ENCODE results near the gene ADAMTS18. TPM values are rescaled to one million over a fixed set of nuclear protein-coding genes. Genes with fewer than 3 reads are reported as not detected.

ADAMTS18 gene
- total RNA-seq, 5 donors from 2014 or later (not counting 1 experiment from before 2014, with no cell fraction given), result not detected

DNA sequence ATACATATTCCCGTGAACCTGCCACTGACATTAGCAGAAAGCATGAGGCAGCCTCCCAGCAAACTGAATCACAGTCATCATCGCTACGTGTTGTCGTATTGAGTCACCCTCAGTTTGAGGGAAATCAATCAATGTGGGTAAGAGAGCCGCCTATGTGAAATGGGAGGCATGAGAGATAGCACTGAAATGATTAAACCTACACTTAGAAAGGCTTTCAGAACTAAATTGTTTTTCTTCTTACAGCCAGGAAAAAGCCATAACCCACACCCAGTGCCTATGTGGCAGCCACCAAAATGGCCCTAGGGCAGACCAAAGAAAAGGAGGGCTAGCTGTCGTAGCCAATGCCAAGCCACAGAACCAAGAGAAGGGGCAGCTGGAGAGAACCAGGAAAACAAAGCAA, 90.5 kb downstream of the ADAMTS18 start:
- ATAC-seq (replicated peaks in 1 of 4) (no peak), DNase-seq (no peak)
- no CpG with 5 or more reads among the region's 6 CpGs for WGBS (ENCODE audit: insufficient coverage)
- H3K27ac ChIP-seq (ENCODE audit: low read length), result no peak overlapping the region
- H3K9me3 Mint-ChIP-seq, result no peaks in the 10 kb centered on the region
- H3K4me1 Mint-ChIP-seq, result no peaks in the 10 kb centered on the region
- H3K27me3 ChIP-seq (replicated peaks in 1 of 2; ENCODE audit: control insufficient read depth in 2 of 2, extremely low read depth in 1 of 2, insufficient read depth in 2 of 2, low read length in 1 of 2), result no peaks in the 10 kb centered on the region
- no peaks in the 10 kb centered on the region for H3K4me1 ChIP-seq (ENCODE audit: control insufficient read depth in 1 of 2, extremely low read depth in 1 of 2, insufficient read depth in 2 of 2, low read length in 2 of 2)
- peaks cover 6 to 8% of the 10 kb centered on the region in 2 donors for H3K27me3 Mint-ChIP-seq
- H3K36me3 ChIP-seq (ENCODE audit: control insufficient read depth in 2 of 2, extremely low read depth in 1 of 2, insufficient read depth in 1 of 2, low read length in 1 of 2), result no peaks in the 10 kb centered on the region
- no peak overlapping the region for H3K27ac Mint-ChIP-seq
- CTCF ChIA-PET, result interaction anchor here in 1 of 2 donors (0.6 kb wide), 1 partner anchor 282 kb away, joined by 3 read pairs; no protein-coding TSS in a partner anchor
- H3K4me3 ChIP-seq (ENCODE audit: control insufficient read depth in 1 of 2, extremely low read depth in 1 of 2, low read length in 1 of 2), result no peak overlapping the region
- POLR2A ChIA-PET, result no interaction called here
- no peak overlapping the region for H3K4me3 Mint-ChIP-seq
- no peaks in the 10 kb centered on the region for H3K36me3 Mint-ChIP-seq
- no peaks in the 10 kb centered on the region for H3K9me3 ChIP-seq

DNA sequence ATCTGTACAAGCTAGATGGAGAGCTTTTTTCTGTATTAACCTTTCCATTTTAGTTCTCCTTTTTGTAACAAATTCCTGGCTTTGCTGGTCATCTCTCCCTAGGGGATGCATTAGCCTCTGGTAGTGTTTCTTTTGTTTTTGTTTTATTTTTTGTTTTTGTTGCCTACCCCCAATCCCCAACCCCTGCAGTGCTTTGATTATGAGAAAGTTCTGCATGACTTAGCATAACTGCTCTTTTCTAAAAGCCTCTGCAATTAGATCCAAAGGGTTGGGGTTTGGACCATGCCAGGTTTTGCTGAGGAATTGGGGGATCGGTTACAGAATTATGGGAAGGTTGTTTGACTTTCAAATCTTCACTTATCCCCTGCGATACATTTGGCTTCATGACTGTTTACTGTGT, 98.2 kb downstream of the ADAMTS18 start:
- Histone ChIP-seq H3K4me3 (ENCODE audit: control insufficient read depth in 1 of 2, extremely low read depth in 1 of 2, low read length in 1 of 2) (no peak overlapping the region), H3K27me3 (replicated peaks in 1 of 2; ENCODE audit: control insufficient read depth in 2 of 2, extremely low read depth in 1 of 2, insufficient read depth in 2 of 2, low read length in 1 of 2) (peaks cover 0 to 3% of the 10 kb centered on the region in 2 experiments), H3K4me1 (ENCODE audit: control insufficient read depth in 1 of 2, extremely low read depth in 1 of 2, insufficient read depth in 2 of 2, low read length in 2 of 2) (no peaks in the 10 kb centered on the region), H3K27ac (ENCODE audit: low read length) (no peak overlapping the region), H3K9me3 (no peaks in the 10 kb centered on the region), H3K36me3 (ENCODE audit: control insufficient read depth in 2 of 2, extremely low read depth in 1 of 2, insufficient read depth in 1 of 2, low read length in 1 of 2) (no peaks in the 10 kb centered on the region)
- ATAC-seq (replicated peaks in 1 of 4) (no peak), DNase-seq (no peak)
- CTCF ChIA-PET, result no interaction called here
- Mint-ChIP-seq H3K4me3 (no peak overlapping the region), H3K4me1 (no peaks in the 10 kb centered on the region), H3K36me3 (no peaks in the 10 kb centered on the region), H3K27me3 (peaks cover 0 to 2% of the 10 kb centered on the region in 2 donors), H3K27ac (no peak overlapping the region), H3K9me3 (no peaks in the 10 kb centered on the region)
- WGBS (ENCODE audit: insufficient coverage), result no CpG with 5 or more reads among the region's 2 CpGs
- POLR2A ChIA-PET, result no interaction called here

DNA sequence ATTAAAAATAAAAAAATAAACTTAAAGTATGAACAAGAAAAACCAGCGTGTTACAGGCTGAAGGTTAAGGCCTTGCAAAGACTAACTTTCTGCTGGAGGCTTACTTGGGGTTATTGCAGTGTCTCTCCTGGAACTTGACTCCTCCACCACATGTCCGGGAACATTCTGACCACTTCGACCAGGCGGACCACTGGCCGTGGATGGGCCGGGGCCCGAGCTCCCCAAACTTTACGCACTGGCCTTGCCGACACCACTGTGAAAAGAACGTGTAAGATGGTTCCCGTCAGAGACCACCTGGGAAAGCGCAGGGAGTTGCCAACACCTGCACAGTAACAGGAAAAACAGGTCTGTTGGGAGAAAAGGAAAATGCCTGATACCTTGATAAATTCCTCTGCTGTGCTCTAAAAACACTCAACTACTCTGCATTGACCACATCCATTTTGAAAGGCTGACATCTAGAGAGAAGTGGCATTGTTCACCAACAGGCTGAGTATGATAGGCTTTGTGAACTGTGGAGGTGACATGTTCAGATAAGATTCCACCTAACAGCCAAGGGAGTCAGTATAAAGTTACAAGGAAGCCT, 99.1 kb downstream of the ADAMTS18 start:
- H3K27me3 Mint-ChIP-seq, result peaks cover 1 to 2% of the 10 kb centered on the region in 2 donors
- Histone ChIP-seq H3K27ac (ENCODE audit: low read length) (no peak overlapping the region), H3K36me3 (ENCODE audit: control insufficient read depth in 2 of 2, extremely low read depth in 1 of 2, insufficient read depth in 1 of 2, low read length in 1 of 2) (no peaks in the 10 kb centered on the region), H3K9me3 (no peaks in the 10 kb centered on the region), H3K4me1 (ENCODE audit: control insufficient read depth in 1 of 2, extremely low read depth in 1 of 2, insufficient read depth in 2 of 2, low read length in 2 of 2) (no peaks in the 10 kb centered on the region), H3K27me3 (replicated peaks in 1 of 2; ENCODE audit: control insufficient read depth in 2 of 2, extremely low read depth in 1 of 2, insufficient read depth in 2 of 2, low read length in 1 of 2) (peaks cover 0 to 3% of the 10 kb centered on the region in 2 experiments), H3K4me3 (ENCODE audit: control insufficient read depth in 1 of 2, extremely low read depth in 1 of 2, low read length in 1 of 2) (no peak overlapping the region)
- DNase-seq (no peak), ATAC-seq (replicated peaks in 1 of 4) (no peak)
- ChIA-PET CTCF (interaction anchor here in 1 of 2 donors (0.6 kb wide), 1 partner anchor 9 kb away, joined by 3 read pairs; no protein-coding TSS in a partner anchor), POLR2A (no interaction called here)
- 87% methylated on average over 11 of the region's 12 CpGs for WGBS (ENCODE audit: insufficient coverage)
- no peaks in the 10 kb centered on the region for H3K36me3 Mint-ChIP-seq
- no peak overlapping the region for H3K4me3 Mint-ChIP-seq
- no peaks in the 10 kb centered on the region for H3K4me1 Mint-ChIP-seq
- no peaks in the 10 kb centered on the region for H3K9me3 Mint-ChIP-seq
- no peak overlapping the region for H3K27ac Mint-ChIP-seq

DNA sequence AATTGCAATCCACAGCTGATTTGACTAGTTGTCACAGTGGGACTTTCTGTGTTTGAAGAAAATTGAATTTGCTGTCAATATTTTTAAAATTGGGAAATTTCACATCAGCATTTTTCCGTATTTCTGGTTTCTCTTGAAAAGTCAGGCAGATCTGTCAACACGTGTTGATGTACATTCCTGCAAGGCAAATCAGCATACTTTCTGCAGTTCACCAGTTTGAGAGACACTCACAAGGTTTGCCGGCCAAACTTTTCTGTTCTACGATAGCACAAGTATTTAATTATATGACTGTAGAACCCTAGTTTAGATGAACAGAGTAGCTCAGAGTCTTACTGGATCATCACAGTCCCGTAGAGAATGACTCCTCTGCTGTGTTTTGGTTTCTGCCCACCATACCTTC, 102.0 kb downstream of the ADAMTS18 start:
- H3K4me3 Mint-ChIP-seq, result no peak overlapping the region
- H3K27ac ChIP-seq (ENCODE audit: low read length), result no peak overlapping the region
- ATAC-seq (replicated peaks in 1 of 4) (no peak), DNase-seq (no peak)
- H3K27me3 ChIP-seq (replicated peaks in 1 of 2; ENCODE audit: control insufficient read depth in 2 of 2, extremely low read depth in 1 of 2, insufficient read depth in 2 of 2, low read length in 1 of 2), result no peaks in the 10 kb centered on the region
- H3K36me3 ChIP-seq (ENCODE audit: control insufficient read depth in 2 of 2, extremely low read depth in 1 of 2, insufficient read depth in 1 of 2, low read length in 1 of 2), result no peaks in the 10 kb centered on the region
- H3K27me3 Mint-ChIP-seq, result peaks cover 2 to 4% of the 10 kb centered on the region in 2 donors
- no peaks in the 10 kb centered on the region for H3K36me3 Mint-ChIP-seq
- no peak overlapping the region for H3K27ac Mint-ChIP-seq
- no peak overlapping the region for H3K4me3 ChIP-seq (ENCODE audit: control insufficient read depth in 1 of 2, extremely low read depth in 1 of 2, low read length in 1 of 2)
- CTCF ChIA-PET, result no interaction called here
- 64% methylated on average over 3 of the region's 5 CpGs for WGBS (ENCODE audit: insufficient coverage)
- no peaks in the 10 kb centered on the region for H3K4me1 Mint-ChIP-seq
- H3K4me1 ChIP-seq (ENCODE audit: control insufficient read depth in 1 of 2, extremely low read depth in 1 of 2, insufficient read depth in 2 of 2, low read length in 2 of 2), result no peaks in the 10 kb centered on the region
- H3K9me3 Mint-ChIP-seq, result no peaks in the 10 kb centered on the region
- H3K9me3 ChIP-seq, result no peaks in the 10 kb centered on the region
- POLR2A ChIA-PET, result no interaction called here

DNA sequence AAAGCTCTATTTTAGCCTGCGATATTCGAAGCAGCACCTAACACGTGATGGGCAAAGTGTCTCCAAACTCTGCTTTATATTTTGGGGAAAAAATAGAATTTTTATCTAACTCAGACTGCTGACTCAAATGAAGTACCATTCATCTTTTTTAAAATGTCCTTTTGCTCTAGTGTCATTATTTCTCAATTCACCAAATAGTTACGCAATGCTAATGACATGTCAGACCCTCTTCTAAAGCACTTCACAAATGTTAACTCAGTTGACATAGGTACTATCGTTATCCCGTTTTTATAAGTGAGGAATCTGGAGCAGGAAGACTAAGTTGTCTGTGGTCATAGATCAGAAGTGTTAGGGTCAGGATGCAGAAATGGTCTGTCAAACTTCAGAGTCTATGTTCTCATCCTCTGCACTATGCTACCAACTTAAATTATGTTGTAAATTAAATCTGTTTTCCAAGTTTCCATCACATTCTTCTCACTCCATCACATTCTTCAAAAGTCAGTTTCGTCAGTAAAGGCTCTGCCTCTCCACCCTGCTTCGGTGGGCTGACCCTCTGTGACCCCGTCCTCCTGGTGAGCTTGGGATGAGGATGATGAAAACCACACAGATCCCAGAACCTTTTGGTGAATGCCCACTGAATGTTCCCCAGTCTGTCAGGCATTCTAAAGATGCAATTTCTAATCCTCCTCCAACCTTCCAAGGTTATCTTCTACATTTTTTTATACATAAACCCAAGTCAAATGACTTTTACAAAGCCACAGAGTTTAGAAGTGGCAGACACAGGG, 102.8 kb downstream of the ADAMTS18 start:
- ATAC-seq (replicated peaks in 1 of 4), result no peak
- CTCF ChIA-PET, result no interaction called here
- H3K4me1 ChIP-seq (ENCODE audit: control insufficient read depth in 1 of 2, extremely low read depth in 1 of 2, insufficient read depth in 2 of 2, low read length in 2 of 2), result no peaks in the 10 kb centered on the region
- H3K36me3 Mint-ChIP-seq, result no peaks in the 10 kb centered on the region
- WGBS (ENCODE audit: insufficient coverage), result 60% methylated on average over 2 of the region's 9 CpGs
- no peak overlapping the region for H3K27ac ChIP-seq (ENCODE audit: low read length)
- DNase-seq, result no peak
- H3K9me3 Mint-ChIP-seq, result no peaks in the 10 kb centered on the region
- H3K4me1 Mint-ChIP-seq, result no peaks in the 10 kb centered on the region
- H3K27ac Mint-ChIP-seq, result no peak overlapping the region
- H3K27me3 Mint-ChIP-seq, result peaks cover 2 to 4% of the 10 kb centered on the region in 2 donors
- no peak overlapping the region for H3K4me3 ChIP-seq (ENCODE audit: control insufficient read depth in 1 of 2, extremely low read depth in 1 of 2, low read length in 1 of 2)
- no peak overlapping the region for H3K4me3 Mint-ChIP-seq
- no peaks in the 10 kb centered on the region for H3K27me3 ChIP-seq (replicated peaks in 1 of 2; ENCODE audit: control insufficient read depth in 2 of 2, extremely low read depth in 1 of 2, insufficient read depth in 2 of 2, low read length in 1 of 2)
- H3K9me3 ChIP-seq, result no peaks in the 10 kb centered on the region
- POLR2A ChIA-PET, result no interaction called here
- H3K36me3 ChIP-seq (ENCODE audit: control insufficient read depth in 2 of 2, extremely low read depth in 1 of 2, insufficient read depth in 1 of 2, low read length in 1 of 2), result no peaks in the 10 kb centered on the region

DNA sequence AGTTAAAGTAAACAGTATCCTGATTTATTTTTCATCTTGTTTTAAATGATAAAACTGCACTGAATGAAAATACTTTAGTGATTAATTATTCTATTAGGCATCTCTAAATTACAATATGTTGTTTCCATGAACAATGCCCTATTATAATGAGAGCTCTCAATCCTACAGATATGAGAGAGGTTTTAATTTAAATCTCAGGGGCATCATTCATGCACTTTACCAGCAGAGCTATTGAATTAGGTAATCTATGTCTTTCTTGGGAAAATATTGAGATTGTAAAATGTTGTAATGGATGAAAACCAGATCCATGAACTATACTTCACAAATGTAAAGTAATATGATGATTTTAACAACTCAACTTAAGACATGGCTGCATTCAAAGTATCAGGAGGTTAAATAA, 103.8 kb downstream of the ADAMTS18 start:
- H3K9me3 ChIP-seq, result no peaks in the 10 kb centered on the region
- ChIA-PET CTCF (no interaction called here), POLR2A (no interaction called here)
- no peaks in the 10 kb centered on the region for H3K27me3 ChIP-seq (replicated peaks in 1 of 2; ENCODE audit: control insufficient read depth in 2 of 2, extremely low read depth in 1 of 2, insufficient read depth in 2 of 2, low read length in 1 of 2)
- Mint-ChIP-seq H3K27ac (no peak overlapping the region), H3K9me3 (no peaks in the 10 kb centered on the region), H3K4me3 (no peak overlapping the region), H3K27me3 (peaks cover 2 to 8% of the 10 kb centered on the region in 2 donors), H3K4me1 (no peaks in the 10 kb centered on the region), H3K36me3 (no peaks in the 10 kb centered on the region)
- H3K4me3 ChIP-seq (ENCODE audit: control insufficient read depth in 1 of 2, extremely low read depth in 1 of 2, low read length in 1 of 2), result no peak overlapping the region
- no peaks in the 10 kb centered on the region for H3K36me3 ChIP-seq (ENCODE audit: control insufficient read depth in 2 of 2, extremely low read depth in 1 of 2, insufficient read depth in 1 of 2, low read length in 1 of 2)
- no peak overlapping the region for H3K27ac ChIP-seq (ENCODE audit: low read length)
- no peak for DNase-seq
- ATAC-seq (replicated peaks in 1 of 4), result no peak
- no peaks in the 10 kb centered on the region for H3K4me1 ChIP-seq (ENCODE audit: control insufficient read depth in 1 of 2, extremely low read depth in 1 of 2, insufficient read depth in 2 of 2, low read length in 2 of 2)

Measured in T-cell (primary cell).